GM06990 (cell line): Measurements from ENCODE around the gene IL18BP.
A peak's percentile ranks its signal among the peaks of the same experiment; 100 is the strongest.

Experiments used
- DNase-seq: peaks from one replicate; pipeline ENCODE4 v3.0.0-alpha.2; 2011; ENCODE audit not compliant: insufficient read length; ENCODE audit errors: extremely low read depth
- H3K27me3 ChIP-seq: replicated peaks from 2 replicates; pipeline ENCODE4 v1.6.0; 2011; ENCODE audit warnings: low read length; ENCODE audit not compliant: control insufficient read depth, insufficient read depth
- H3K36me3 ChIP-seq: 2 replicates; pipeline ENCODE4 v1.5.1; 2011; ENCODE audit warnings: low read length; ENCODE audit not compliant: control insufficient read depth, insufficient read depth
- H3K4me3 ChIP-seq: replicated peaks from 2 replicates; pipeline ENCODE4 v1.5.1; 2011; ENCODE audit warnings: low read depth, mild to moderate bottlenecking, control low read depth, low read length
- TF ChIP-seq, protein P1 (sequence below): IDR thresholded peaks from 2 replicates; pipeline ENCODE4 v1.5.1; 2011; ENCODE audit warnings: low read length, control low read depth, mild to moderate bottlenecking, inconsistent platforms; ENCODE audit not compliant: insufficient read depth, poor library complexity, severe bottlenecking

IL18BP gene

GRCh38 chr11:71963468-71963867 is 35.2 kb upstream of the IL18BP start:
- Histone ChIP-seq H3K27me3 (no peaks in the 10 kb centered on the region), H3K36me3 (peaks cover 10% of the 10 kb centered on the region), H3K4me3 (no peak overlapping the region)
- TF ChIP-seq, protein P1, sequence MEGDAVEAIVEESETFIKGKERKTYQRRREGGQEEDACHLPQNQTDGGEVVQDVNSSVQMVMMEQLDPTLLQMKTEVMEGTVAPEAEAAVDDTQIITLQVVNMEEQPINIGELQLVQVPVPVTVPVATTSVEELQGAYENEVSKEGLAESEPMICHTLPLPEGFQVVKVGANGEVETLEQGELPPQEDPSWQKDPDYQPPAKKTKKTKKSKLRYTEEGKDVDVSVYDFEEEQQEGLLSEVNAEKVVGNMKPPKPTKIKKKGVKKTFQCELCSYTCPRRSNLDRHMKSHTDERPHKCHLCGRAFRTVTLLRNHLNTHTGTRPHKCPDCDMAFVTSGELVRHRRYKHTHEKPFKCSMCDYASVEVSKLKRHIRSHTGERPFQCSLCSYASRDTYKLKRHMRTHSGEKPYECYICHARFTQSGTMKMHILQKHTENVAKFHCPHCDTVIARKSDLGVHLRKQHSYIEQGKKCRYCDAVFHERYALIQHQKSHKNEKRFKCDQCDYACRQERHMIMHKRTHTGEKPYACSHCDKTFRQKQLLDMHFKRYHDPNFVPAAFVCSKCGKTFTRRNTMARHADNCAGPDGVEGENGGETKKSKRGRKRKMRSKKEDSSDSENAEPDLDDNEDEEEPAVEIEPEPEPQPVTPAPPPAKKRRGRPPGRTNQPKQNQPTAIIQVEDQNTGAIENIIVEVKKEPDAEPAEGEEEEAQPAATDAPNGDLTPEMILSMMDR: no peak
- DNase-seq: no peak

DNA sequence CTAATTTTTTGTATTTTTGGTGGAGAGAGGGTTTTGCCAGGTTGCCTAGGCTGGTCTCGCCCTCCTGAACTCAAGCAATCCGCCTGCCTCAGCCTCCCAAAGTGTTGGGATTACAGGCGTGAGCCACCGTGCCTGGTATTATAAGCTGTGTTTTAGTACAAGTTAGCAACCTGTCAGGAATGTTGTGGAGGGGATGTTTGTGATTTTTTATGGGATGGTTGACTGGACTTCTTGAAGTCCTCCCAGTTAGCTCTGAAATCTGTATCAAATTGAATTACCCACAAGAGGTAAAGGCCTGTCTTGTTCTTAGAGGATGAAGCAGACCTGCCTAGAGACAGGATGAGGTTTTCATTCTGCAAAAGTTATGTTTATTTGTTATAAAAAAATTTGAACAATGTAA is 34.1 kb upstream of the IL18BP start:
- Histone ChIP-seq H3K27me3 (no peaks in the 10 kb centered on the region), H3K36me3 (peaks cover 10% of the 10 kb centered on the region), H3K4me3 (no peak overlapping the region)
- DNase-seq: no peak
- TF ChIP-seq, protein P1: no peak

DNA sequence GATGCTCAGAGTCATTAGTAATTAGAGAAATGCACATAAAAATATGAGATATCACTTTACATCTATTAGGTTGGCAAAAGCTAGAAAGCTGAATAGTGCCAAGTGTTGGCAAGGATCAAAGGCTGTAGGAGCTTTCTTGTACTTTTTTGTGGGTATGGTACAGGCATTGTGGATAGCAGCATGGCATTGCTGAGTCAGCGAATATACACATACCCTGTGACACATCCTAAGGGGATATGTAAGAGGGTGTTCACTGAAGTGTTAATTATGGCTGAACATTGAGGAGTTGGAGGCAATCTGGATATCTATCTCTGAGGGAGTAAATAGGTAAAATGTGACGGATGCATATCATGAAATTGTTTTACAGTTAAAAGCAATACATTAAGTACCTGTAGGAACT is 27.0 kb upstream of the IL18BP start:
- no peak overlapping the region for H3K4me3 ChIP-seq
- no peak for DNase-seq
- TF ChIP-seq, protein P1: no peak
- H3K36me3 ChIP-seq: peaks cover 8% of the 10 kb centered on the region
- H3K27me3 ChIP-seq: no peaks in the 10 kb centered on the region

DNA sequence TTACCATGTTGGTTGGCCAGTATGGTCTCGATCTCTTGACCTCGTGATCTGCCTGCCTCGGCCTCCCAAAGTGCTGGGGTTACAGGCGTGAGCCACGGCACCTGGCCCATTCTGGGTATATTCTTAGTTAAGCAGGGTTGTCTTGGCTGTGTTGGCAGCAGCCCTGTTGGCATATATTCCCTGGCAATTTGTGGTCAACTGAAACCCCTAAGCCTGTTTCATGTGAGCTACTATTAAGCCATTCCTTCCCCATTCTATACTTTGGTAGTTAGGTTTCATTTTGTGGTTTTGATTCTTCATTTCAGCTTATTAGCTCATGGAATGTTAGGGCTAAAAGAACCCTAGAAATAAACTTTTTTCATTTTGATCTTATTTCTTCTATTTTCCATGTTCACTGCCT is 22.2 kb upstream of the IL18BP start:
- no peak overlapping the region for H3K4me3 ChIP-seq
- TF ChIP-seq, protein P1: no peak
- peaks cover 8% of the 10 kb centered on the region for H3K36me3 ChIP-seq
- no peaks in the 10 kb centered on the region for H3K27me3 ChIP-seq
- DNase-seq: no peak

- no peak overlapping the region for H3K4me3 ChIP-seq
- TF ChIP-seq, protein P1: no peak
- no peak for DNase-seq
- H3K36me3 ChIP-seq: peaks cover 8% of the 10 kb centered on the region
- H3K27me3 ChIP-seq: no peaks in the 10 kb centered on the region
Observed at GRCh38 chr11:71977090-71977489, 21.6 kb upstream of the IL18BP start.

GRCh38 chr11:71977743-71978418 is 20.8 kb upstream of the IL18BP start:
- no peak for DNase-seq
- TF ChIP-seq, protein P1: peak; percentile 54
- Histone ChIP-seq H3K4me3 (no peak overlapping the region), H3K27me3 (no peaks in the 10 kb centered on the region), H3K36me3 (peaks cover 9% of the 10 kb centered on the region)
